Stimulated activated CD8-positive, alpha-beta memory T cell treated with anti-CD3 and anti-CD28 coated beads, Interleukin-15, amount 100 ng/mL, for 4 hours (primary cell): Measurements from ENCODE around the gene SRL.
"Not testable (repeated sequence)": the region's sequence is repeated elsewhere in the genome, so short reads cannot be mapped to it uniquely, and the experiment has no call there.

Source experiments
- DNase-seq, 2 donors: peaks; one replicate each; pipeline ENCODE4 v3.0.0-alpha.2; 2020; ENCODE audit warnings: low read depth in 2 of 2

Gene SRL

DNA sequence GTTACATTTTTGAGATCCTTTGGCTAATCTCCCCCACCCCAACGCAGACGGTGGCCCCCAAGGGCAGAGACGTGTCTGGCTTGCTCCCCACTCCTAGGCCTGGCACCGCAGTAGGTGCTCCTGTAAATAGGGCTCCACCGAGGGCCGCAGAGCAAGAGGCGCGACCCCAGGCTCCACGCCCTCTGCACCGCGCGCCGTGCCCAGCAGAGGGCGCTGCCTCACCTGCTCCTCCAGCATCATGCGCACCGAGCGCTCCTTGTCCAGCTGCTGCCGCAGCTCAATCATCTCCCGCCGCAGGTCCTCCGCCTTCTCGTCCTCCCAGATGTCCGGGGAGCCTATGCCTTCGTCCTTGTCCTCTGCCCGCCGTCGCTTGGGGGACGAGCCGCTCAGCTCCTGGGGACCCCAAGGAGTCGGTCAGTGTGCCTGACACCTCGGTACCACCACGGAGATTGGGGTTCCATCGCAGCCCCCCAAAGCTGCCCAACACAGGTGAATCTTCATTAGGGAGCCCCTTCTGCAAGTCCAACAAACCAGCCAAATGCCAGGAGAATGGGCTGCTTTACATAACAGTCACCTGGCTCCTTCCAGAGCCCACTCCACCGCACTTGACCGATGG is 19.8 kb upstream of the SRL start:
- DNase-seq = no peak

DNA sequence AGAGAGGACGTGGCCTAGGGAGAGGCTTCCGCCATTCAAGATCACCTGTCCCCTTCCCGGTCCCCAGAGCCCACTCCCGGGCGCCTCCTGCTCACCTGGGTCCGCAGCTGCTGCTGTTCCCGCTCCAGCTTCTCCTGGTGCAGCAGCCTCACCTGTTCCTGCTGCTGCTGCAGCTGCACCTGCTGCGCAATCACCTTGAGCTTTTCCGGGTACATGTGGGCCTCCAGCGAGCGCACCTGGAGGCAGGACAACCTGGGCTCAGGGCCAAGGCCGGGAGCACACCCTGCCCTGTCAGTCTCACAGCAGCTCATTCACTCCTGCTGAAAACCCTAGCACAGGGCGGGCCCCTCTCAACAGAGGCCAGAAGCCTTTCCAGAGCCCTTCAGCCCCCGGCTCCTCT is 18.5 kb upstream of the SRL start:
- no peak for DNase-seq

DNA sequence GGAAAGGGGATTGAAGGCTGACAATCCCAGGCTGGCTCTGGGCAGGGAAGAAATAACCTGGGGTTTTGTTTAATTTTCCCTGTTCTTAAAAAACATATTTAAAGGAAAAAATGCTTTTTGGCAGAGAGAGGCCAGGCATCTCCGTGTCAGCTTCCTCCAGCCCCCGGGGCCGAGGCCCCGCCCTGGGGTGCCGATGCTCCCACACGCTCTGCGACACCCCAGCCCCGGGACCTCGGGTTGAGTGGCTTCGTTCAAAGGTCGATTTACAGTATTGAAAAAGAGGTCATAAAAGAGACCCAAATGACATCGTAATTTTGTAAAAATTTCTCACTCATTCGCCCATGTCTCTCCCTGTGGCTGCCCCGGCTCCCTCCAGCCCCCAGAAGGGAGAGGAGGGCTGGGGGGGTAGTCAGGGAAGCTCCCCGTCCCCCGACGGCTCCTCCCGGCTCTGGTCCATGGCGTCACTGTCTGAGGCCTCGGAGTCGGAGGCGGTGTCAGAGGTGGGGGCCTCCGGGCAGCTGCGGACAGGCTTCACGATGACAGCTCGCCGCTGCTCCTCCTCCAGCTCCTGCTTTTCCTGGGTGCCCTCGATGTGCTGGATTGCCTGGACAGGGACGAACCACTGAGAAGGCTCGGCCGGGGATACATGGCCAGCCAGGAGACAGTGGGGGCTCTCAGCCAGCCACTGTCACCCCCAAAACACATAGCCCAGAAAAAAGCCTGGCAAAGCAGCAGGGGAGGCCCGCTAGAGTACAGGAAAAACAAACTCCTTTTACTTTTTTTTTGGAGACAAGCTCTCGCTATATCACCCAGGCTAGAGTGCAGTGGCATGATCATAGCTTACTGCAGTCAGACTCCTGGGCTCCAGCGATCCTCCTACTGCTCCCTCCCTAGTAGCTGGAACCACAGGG is 16.0 kb upstream of the SRL start:
- no peak for DNase-seq

DNA sequence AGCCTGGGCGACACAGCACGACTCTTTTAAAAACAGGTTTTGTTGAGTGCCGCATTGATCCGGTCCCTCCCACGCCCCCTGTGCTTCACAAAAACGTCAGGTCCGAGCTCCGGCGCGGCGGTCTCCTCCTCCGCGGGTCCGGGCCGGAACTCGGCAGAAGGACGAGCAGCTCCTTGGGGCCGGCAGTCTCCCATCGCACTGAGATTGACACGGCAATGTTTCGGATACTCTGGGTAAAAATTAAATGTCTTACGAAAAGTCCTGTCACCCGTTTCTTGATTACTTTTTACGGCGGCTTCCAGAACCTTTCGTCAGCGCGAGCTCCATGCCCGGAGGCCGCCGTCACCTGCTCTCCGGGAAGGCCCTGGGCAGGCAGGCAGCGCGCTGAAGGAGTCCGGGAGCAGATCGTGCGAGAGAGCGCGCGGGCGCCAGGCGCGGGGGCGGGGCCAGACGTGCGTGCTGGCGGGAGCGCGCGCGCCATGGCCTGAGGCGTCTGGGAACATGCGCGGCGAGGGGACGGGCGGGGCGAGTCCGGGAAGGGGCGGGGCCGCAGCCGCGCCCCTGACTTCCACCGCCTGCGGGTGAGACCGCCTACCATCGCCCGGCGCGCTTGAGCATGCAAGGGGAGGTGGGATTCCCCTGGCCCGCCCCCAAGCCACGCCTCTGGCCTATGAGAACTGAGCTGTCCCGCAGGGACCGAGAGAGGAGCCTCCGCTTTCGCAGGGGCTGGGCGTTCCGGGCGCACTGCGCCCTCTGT is 11.7 kb upstream of the SRL start:
- peak; percentile 99 to 100 for DNase-seq

GRCh38 chr16:4253012-4253393 is 11.1 kb upstream of the SRL start:
- DNase-seq = not testable (repeated sequence)

DNA sequence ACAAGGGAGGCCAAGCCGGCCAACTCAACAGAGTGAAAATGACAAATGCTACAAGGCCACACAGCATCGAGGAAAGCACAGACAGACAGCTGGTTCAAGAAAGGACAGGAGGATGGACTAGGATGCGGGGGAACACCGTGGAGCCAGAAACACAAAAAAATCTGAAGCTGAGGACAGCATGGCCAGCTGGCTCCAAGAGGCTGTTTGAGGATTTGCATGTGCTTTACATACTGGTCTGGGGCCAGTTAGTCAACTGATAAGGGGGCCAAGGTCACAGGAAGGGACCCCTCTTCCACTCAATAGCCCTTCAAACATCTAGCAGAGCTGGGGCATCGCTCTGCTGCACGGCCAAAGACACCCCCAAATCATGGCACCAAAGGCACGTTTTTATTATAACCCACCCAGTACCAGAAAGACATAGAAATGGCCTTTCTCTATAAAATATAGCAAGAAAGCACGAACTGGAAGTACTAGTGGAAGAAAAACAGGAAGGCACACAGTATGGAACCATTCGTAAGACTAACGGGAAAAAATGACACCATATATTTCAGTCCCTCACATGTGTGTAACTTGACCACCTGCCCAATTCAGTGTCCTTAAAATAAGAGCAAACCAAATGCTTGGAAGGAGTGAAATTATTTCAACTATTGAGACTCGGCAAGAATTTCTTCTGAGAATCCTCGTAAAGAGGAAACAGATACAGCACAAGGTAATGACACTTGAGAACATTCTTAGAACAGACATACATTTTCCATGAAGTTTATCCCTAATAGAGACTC is 7.8 kb upstream of the SRL start:
- no peak for DNase-seq

DNA sequence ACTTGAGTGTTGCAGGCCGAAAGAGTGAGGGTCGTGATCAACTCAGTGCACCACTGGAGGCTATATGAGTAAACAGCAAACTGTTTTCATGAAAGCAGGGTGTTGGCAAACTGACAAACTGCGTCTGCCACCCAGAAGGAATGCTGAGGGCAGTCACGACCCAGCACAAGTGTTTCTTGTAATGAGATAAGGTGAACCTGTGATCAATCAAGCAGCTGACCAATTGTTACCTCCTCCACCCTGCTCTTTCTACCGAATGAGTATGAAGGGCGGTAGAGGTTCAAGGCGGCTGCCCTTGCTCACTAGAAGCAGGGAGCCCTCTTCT is 5.5 kb upstream of the SRL start:
- no peak for DNase-seq

GRCh38 chr16:4246777-4247459 is 5.0 kb upstream of the SRL start:
- DNase-seq = no peak

DNA sequence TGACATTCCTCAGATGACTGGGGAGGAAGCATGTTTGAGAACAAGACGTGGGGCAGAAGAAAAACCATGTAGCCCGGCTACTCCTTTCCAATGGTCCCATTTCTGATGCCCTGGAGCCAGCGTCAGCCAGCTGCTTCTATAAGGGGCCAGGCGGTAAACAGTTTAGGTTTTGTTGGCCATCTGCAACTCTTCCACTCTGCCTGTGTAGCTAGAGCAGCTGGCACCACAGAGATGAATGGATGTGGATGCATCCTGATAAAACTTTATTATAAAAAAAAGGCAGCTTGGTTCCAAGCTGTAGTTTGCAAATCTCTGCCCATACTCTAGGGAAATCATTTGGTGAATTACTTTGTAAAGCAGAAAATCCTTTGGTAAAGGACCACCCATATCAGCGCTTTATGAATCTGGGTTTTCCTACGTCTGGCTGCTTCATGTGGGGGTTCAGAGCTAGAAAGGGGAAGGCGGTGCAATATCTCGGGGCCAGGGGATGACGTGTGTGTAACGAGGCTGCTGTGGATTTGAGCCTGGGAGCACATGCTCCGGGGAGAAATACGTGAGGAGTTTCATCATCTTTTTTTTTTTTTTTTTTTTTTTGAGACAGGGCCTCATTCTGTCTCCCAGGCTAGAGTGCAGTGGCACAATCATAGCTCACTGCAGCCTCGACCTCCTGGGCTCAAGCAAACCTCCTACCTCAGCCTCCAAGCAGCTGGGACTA is 3.4 kb upstream of the SRL start:
- no peak for DNase-seq

- no peak for DNase-seq
Observed at GRCh38 chr16:4244254-4245076, 2.6 kb upstream of the SRL start.

- no peak for DNase-seq
Observed at GRCh38 chr16:4241258-4241927, 487 bp downstream of the SRL start.

- no peak for DNase-seq
Observed at GRCh38 chr16:4240624-4241023, 1.3 kb downstream of the SRL start.

- DNase-seq = no peak
Observed at GRCh38 chr16:4239682-4240175, 2.2 kb downstream of the SRL start.

- DNase-seq = no peak
Observed at GRCh38 chr16:4239020-4239419, 2.9 kb downstream of the SRL start.

- DNase-seq = no peak
Observed at GRCh38 chr16:4233431-4233830, 8.4 kb downstream of the SRL start.

- DNase-seq = no peak
Observed at GRCh38 chr16:4232541-4233386, 9.1 kb downstream of the SRL start.

- no peak for DNase-seq
Observed at GRCh38 chr16:4231886-4232285, 10.0 kb downstream of the SRL start.

DNA sequence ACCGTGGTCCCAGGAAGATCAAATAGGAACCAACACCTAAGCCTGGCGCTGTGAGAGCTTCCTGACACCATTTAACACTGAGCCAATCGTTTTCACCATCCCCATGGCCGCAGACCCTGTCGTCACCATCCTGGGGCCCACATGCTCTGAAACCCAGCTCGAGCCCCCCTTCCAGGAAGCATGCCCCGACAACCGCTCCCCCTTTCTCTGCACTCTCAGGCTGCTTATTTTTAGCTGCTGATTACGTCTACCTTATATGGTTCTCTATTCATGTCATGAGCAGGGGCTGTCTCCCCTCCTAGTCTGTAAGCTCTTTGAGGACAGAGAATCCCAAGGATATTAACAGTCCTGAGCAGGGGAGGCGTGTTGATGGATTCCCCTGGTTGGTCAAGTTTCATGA is 10.5 kb downstream of the SRL start:
- no peak for DNase-seq
